VCaP (cell line): ENCODE results near the gene ADPGK.

Source experiments
- H3K27ac ChIP-seq: fragments of 450-650 bp; 2 replicates; pipeline ENCODE4 v1.5.1; 2017
- TF ChIP-seq, protein P1 (sequence below): fragments of 450-650 bp; conservative IDR thresholded peaks from 2 replicates; pipeline ENCODE4 v1.5.1; 2017; ENCODE audit warnings: mild to moderate bottlenecking, moderate library complexity

ADPGK gene

DNA sequence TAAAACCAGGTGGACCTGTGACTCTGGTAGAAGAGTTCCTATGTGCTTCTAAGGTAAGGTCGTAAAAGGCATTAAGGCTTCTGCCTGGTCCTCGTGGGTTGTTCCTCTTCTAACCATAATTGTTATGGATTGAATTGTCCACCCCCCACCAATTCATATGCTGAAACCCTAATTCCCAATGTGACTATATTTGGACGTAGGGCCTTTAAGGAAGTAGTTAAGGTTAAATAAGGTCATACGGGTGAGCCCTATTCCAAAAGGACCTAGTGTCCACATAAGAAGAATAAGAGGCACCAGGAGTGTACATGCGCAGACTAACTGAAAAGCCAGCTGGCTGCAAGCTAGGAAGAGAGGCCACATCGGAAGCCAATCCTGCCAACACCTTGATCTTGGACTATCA lies 1.9 kb downstream of the ADPGK start:
- peak overlapping the region; percentile 90; the same call in 1 of the 2 replicates for H3K27ac ChIP-seq
- TF ChIP-seq, protein P1, sequence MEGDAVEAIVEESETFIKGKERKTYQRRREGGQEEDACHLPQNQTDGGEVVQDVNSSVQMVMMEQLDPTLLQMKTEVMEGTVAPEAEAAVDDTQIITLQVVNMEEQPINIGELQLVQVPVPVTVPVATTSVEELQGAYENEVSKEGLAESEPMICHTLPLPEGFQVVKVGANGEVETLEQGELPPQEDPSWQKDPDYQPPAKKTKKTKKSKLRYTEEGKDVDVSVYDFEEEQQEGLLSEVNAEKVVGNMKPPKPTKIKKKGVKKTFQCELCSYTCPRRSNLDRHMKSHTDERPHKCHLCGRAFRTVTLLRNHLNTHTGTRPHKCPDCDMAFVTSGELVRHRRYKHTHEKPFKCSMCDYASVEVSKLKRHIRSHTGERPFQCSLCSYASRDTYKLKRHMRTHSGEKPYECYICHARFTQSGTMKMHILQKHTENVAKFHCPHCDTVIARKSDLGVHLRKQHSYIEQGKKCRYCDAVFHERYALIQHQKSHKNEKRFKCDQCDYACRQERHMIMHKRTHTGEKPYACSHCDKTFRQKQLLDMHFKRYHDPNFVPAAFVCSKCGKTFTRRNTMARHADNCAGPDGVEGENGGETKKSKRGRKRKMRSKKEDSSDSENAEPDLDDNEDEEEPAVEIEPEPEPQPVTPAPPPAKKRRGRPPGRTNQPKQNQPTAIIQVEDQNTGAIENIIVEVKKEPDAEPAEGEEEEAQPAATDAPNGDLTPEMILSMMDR: no peak

DNA sequence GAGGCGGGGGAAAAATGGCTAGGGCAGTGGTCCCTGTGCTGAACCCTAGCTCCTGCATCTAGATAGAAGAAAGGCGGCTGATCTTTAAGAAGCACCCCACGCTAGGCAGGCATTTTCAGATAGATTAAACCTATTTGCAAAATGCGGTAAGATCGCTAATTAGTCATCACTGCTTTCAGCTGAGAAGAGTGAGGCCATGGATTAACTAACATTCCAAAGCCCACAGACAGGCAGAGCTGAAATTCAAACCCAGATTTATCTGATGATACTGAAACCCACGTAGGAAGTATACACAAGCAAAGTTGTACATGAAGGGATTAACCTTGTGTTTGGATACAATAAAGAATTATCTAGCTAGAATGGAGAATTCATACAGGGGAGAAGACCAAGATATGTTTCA lies 4.8 kb downstream of the ADPGK start:
- no peak overlapping the region for H3K27ac ChIP-seq
- TF ChIP-seq, protein P1: no peak

DNA sequence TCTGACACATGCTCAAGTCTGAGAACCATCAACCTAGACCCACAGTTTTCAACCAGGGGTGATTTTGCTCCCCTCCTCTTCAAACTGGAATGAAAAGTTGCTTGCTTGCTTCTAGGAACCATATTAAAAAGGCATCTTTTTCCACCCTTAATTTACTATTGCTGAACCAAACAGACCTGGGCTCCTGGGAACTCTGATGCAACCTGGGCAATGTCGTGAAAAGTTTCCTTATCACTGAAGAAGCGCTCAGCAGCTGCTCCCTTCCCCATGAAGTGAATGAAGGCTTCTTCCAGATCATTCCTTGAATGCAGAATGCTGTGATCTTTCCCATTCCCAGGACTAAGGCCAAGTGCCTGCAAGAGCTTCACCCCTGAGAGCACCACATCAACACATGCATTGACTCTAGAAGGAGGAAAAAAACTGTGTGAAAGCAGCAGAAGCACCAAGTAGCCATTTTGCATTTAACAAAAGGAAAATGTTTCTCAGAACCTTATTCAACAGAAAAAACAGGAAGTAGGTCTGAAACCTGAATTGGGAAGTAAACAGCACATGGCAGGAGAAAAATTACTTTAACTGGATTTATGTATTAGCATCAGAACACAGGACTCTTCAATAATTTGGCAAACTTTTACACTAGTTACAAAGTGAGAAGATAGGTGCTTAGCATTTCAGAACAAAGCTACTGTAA lies 8.7 kb downstream of the ADPGK start:
- TF ChIP-seq, protein P1: no peak
- H3K27ac ChIP-seq: no peak overlapping the region

DNA sequence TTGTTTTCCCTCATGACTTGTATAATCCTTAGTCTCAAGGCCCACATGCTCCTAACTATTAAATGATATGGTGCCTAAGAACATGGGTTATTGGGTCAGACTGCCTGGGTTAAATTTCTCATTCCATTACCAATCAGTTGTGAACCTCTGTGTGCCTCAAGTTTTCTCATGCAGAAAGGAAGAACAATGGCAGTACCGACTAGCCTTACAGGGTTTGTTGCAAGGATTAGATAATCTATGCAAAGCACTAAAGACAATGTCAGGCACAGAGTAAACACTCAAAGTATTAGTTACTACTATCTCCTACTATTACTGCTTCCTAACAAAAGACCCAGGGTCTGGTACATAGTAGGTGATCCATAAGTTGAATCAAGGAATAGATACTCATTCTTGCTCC lies 12.2 kb downstream of the ADPGK start:
- H3K27ac ChIP-seq: no peak overlapping the region
- TF ChIP-seq, protein P1: 0 out of 2 replicates have a peak, but pooled peaks have one; percentile 29

DNA sequence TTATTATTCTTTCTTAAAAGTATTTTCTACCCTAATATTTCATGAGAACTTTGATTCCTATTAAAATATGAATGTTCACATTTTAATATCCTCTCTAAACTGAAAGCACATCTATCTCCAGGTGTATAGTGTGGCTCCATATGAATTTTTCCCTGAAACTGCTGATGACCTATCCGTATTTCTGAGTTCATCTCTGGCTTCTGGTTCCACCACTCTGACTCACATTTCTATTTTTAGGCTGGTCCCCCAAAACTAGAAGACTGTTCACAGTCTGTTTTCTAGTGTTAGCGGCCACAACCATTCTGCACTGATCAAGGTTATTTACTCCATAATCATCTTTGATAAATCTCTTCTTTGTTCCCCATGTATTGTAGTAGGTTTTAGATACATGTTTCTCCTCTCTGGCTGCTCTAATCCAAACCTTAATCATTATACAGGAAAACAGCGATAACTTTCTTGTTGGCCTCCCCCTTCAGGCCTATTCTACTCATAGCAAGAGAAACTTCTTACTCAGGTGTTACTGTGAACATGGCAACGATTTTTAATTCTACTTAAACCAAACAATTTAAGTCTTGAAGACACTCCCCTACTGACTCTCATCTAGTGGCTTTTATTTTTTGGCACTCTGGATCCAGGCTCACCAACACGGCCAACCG lies 12.8 kb downstream of the ADPGK start:
- no peak overlapping the region for H3K27ac ChIP-seq
- TF ChIP-seq, protein P1: peak; percentile 72

DNA sequence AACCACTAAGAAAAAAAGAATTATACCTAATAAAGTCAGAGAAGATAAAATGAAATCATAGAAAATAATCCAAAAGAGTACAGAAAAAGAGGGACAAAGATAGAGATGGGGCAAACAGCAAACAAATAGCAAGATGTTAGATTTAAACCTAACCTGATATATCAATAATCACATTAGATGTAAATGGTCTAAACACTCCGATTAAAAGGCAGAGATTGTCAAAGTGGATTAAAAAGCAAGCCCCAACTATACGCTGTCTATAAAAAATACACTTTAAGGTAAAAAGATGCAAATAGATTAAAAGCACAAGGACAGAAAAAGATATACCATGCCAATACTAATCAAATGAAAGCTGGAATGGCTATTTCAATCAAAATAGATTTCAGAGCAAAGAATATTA lies 16.8 kb downstream of the ADPGK start:
- no peak overlapping the region for H3K27ac ChIP-seq
- TF ChIP-seq, protein P1: no peak

DNA sequence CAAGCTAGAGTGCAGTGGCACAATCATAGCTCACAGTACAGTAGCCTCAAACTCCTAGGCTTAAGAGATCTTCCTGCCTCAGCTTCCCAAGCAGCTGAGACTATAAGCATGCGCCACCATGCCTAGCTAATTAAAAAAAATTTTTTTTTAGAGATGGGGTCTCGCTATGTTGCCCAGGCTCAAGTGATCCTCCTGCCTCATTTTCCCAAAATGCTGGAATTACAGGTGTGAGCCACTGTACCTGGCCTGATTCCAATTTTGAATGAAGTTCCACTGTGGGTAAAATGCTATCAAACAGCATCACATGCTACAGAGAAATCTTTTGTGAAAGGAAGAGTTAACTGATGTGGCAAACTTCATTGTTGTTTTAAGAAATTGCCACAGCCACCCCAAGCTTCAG lies 17.5 kb downstream of the ADPGK start:
- TF ChIP-seq, protein P1: no peak
- no peak overlapping the region for H3K27ac ChIP-seq
